HUDEP-2 (cell line): Measurements from ENCODE around the gene VPS4A.
A peak's percentile ranks its signal among the peaks of the same experiment; 100 is the strongest.
"Not testable (repeated sequence)": the region's sequence is repeated elsewhere in the genome, so short reads cannot be mapped to it uniquely, and the experiment has no call there.

Experiments used
- DNase-seq, 76 experiments: peaks; one replicate each; lab custom pipeline; 2025; ENCODE audit not compliant: unreplicated experiment in 76 of 76; lab: John Stamatoyannopoulos, UW

VPS4A gene

DNA sequence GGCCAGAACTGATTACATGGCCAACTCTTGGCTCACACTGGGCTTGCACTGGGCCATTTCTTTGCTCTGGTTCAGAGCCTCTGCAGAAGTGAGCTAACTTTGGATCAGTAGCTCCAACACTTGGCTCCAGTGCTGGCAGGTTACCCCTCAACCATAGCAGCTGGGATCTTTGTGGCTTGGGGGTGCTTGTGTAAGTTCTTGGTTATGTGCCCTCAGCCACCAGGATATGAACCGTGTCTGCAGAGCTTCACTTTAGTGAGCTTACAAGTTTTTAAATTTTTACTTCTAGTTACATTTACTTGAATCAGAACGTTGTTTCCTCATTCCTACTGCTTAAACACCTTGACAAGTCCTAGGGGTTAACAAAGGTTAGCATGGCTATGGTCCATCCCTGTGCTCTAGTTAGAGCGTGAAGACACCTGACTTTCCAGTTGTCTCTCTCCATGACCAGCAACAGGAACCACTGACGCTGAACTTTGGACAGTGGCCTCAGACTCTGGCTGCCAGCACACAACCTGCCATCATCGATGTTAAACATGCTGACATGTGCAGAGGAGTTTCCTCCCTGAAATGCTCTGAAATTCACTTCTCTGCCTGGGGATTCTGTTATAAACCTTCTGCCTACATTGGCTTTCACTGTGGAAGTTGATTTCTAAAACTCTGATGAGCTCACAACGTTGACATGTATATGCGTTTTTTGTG, 15.2 kb downstream of the VPS4A start:
- no peak for DNase-seq

DNA sequence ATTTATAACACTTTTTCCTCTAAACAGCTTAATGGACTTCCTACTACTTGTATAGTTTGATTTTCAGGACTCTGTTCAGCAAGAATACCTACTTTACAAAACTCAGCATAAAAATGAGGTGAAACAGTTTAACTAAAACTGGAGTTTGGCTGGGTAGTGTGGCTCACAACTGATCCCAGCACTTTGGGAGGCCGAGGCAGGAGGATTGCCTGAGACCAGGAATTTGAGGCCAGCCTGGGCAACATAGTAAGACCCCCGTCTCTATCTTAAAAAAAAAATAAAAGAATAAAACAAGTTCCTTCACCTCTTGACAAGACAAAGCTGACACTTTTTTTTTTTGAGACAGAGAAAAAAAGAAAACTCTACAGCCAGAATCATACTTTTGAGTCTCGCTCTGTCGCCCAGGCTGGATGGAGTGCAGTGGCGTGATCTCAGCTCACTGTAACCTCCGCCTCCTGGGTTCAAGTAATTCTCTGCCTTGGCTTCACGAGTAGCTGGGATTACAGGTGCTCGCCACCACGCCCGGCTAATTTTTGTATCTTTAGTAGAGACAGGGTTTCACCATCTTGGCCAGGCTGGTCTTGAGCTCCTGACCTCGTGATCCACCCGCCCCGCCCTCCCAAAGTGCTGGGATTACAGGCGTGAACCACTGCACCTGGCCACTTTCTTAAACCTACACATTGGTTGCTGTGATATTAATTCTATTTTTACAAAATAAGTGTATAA, 16.6 kb downstream of the VPS4A start:
- no peak for DNase-seq

DNA sequence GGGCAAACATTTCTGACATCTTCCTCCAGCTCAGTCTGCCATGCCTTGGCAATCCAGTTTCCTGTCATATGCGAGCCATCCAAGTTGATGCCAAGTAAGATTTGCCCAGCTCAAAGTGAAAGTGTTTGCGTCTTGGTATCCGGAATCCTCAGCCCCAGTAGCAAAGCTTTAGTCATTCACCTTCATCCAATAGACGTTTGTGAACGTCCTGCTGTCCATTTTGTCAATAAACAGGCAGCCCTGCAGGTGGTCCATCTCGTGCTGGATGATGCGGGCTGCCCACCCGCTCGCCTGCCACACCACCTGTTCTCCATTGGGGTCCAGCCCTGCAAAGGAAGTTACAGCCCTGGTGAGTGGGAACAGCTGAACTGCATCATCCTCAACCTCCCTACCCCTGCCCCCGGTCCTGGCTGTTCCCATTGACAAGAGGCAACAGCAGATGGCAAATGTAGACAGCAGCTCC, 17.7 kb downstream of the VPS4A start:
- DNase-seq, result no peak

DNA sequence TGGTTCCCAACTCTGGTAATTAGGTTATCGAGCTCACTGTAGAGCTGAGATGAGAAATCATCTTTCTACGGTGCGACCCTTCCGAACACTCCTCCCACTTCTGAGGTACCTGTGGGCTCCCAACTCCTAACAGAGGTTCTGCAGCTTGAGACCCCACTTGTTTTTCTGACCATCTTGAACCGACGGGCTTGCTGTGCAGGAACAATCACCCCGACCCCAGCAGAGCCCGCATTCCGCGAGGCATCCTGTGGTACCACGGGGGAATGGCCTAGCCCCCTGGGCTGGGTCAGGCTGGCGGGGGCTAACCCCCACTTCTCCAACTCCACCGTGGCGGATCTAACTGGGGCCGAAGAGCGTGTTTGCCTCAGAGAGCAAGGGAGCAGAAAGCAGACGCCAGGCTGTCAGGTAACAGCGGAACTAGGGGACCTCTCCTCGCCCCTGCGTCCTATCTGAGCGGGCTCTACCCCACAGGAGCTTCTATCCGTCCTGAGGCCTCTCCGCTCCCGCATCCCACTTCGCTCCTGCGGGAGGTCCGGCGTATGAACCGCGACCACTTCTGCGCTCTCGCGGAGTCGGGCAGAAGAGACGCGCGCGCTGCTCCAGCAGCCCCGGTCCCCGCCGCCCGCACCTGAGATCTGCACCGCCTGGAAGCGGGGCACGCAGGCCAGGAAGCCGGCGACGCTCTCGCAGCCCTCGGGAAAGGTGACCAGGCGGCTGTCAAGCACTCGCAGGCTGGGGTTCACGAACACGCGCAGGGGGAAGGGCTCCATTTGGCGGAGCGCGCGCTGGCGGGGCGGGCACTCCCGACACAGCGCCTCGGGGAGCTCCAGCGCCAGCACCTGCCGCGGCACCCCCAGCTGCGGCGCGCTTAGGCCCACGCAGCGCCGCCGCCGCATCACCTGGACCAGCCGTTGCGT, 18.5 kb downstream of the VPS4A start:
- DNase-seq, result peak in 16 of 76 experiments; percentile 11 to 46 (median 24)

DNA sequence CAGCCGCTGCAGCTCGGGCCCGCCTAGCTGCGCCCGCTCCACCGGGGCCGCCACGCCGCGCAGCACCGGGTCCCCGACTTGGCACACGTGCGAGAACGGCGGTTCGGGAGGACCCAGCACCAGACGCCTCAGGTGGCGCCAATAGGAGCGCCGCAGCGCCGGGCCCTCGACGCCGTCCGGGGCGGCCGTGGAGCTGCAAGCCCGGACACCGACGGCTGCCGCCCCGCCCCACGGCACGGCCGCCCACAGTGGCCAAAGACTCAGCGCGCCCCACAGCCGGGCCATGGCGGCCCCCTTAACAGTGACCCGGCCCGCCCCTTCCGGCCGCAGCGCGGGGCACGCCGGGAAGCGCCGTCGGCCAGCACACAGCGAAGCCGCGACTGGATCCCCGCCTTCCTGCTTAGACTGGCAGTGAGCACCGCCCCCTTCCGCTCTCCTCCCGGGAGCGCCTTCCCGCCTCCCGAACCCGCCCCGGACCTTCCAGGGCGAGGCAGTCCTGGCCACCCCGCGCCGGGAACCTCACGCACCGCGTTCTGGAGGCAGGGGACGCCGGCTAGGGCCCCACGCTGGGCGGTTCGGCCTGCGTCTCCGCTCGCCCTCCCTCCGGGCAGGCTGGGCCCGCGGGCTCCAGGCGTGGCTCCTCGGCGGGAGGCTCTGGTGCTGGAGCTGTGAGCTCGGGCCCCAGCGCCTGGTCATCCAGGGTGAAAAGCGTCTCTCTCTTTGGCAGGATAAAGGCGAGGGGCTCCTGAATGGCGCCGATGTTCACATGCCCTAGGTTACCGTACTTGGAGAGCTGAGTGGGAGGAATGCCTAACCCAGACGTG, 19.3 kb downstream of the VPS4A start, which contains the start of gene PDF:
TSS of gene PDF (minus strand) at position 303 of the 824 bp plus-strand sequence. CDS start at position 285, 18 bp downstream.
- DNase-seq, result peak in 73 of 76 experiments; percentile 24 to 91 (median 81)

DNA sequence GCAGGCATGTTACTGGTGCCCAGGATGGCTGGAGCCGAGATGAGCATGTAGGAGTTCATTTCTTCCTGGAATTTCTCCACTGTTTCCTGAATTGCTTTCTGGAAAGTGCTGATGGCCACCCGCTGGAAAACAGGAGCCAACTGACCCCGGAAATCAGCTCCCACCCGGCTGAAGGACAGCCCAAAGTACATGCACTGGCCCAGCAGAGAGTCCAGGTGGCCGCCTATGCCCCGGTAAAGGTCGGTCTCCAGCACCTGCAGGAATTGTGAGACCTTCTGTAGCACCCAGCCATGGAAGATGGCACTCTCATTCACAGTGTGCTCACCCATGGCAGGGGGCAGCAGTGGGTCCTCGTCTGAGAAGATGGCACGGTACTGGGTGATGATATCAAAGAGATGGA, 23.5 kb downstream of the VPS4A start:
- no peak for DNase-seq

DNA sequence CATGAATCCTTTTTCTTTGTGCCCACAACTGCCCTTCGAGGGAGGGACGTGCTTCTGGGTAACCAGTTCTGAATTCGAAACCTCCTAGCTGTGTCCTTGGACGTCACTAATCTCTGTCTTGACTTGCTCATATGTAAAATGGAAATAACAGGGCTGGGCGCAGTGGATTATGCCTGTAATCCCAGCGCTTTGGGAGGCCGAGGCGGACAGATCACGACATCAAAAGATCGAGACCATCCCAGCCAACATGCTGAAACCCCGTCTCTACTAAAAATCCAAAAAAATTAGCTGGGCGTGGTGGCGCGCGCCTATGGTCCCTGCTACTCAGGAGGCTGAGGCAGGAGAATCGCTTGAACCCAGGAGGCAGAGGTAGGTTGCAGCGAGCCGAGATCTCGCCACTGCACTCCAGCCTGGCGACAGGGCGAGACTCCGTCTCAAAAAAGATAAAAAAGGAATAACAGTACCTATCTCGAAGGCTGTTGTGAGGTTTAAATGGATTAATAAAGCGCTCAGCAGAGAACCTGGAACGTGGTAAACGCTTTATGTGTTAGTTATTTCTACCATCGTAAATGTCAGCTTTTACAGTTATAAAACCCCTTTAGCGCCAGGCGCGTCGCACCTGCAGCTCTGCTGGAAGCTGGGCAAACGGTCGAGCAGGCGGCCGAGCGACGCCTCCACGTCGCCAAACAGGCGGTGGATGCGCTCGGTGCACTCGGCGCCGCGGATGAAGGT, 27.6 kb downstream of the VPS4A start:
- DNase-seq, result peak in 10 of 76 experiments; percentile 15 to 52 (median 44)

DNA sequence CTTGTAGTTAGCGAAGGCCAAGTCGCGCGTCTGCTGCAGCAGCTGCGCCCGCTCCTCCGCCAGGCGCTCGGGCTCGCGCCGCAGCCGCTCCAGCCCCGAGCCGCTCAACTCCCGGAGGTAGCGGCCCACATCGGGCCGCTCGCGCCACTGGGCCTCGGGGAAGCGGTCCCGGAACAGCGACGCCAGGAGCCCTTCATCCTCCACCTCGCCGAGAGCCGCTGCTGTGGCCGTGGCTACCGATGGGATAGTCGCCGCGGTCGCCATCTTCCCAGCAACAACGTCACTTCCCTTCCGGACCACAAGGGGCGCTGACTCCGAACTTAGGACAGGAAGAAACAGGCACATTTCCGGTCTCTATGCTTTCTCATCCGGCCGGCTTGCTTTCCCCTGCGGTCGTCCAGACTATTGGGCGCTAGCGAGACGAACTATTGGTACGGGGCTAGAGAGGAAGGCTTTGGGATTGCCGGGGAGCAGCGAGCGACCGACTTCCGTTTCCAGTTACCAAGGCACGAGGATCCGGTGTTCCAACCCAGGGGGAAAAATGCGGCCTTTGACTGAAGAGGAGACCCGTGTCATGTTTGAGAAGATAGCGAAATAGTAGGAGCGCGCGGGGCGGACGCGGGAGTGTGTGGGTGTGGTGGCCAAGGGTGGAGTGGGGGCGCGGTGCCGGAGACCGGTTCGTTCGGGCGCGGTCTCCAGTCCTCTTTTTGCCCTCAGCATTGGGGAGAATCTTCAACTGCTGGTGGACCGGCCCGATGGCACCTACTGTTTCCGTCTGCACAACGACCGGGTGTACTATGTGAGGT, 28.3 kb downstream of the VPS4A start, which contains the start of the genes COG8 and NIP7:
TSS of gene COG8 (minus strand) at position 276 of the 806 bp plus-strand sequence. CDS start at position 264, 12 bp downstream.
TSS of gene NIP7 (plus strand) at position 484 of the 806 bp plus-strand sequence. CDS start at position 542, 58 bp downstream.
- peak; percentile 46 to 99 (median 93) for DNase-seq

DNA sequence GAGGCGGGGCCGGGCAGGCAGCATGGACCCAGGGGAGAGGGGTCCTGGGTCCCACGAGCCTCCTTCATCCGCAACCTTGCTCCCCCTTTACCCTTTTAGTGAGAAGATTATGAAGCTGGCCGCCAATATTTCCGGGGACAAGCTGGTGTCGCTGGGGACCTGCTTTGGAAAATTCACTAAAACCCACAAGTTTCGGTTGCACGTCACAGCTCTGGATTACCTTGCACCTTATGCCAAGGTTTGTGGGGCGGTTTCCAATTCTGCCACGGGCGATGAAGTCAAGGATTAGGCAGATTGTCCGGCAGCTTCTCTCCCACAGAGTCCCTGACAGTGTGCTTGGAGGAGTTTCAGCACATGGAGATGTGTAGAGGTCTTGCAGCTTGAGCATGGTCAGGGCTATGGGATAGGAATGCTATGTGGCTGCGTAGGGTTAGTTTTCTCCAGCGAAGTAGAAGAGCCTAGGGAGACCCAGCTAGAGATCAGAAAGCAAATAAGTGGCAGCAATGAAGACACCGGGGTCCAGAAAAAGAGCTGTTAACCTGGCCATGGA, 29.0 kb downstream of the VPS4A start:
- peak in 2 of 76 experiments; percentile 8 to 50 for DNase-seq

DNA sequence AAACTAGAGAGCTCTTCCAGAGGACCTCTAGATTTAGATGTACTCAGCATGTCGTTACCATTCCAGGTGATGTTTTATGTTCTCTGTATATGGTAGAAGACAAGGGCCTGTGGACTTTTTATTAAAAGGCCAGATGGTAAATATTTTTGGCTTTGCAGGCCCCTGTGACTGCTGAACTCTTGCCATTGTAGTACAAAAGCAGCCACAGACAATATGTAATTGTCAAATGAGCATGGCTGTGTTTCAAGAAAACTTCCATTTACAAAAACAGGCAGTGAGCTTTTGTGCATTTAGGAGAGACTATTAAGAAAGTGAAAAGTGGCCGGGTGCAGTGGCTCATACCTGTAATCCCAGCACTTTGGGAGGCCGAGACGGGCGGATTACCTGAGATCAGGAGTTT, 33.0 kb downstream of the VPS4A start:
- no peak for DNase-seq

DNA sequence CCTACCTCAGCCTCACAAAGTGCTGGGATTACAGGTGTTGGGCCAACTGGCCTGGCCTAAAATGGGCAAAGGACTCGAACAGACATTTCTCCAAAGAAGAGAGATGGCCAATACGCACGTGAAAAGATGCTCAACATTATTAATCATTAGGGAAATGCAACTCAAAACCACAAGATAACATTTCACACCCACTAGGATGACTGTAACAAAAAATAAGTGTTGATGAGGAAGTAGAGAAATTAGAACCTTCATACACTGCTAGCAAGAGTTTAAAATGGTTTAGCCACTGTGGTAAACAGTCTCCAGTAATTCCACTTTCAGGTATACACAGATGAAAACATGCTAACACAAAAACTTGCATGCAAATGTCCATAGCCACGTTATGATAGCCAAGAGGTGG, 34.8 kb downstream of the VPS4A start:
- DNase-seq, result no peak

DNA sequence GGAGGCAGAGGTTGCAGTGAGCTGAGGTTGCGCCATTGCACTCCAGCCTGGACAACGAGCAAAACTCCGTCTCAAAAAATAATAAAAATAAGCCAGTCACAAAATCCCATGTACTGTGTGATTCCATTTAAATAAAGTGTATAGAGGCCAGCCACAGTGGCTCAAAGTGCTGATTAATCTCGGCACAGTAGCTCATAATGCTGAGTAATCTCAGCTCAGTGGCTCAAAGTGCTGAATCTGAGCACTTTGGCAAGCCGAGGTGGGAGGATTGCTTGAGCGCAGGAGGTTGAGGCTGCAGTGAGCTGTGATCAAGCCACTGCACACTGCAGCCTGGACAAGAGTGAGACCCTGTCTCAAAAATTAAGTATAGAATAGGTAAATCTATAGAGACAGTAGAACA, 35.5 kb downstream of the VPS4A start:
- DNase-seq, result peak in 1 of 76 experiments; percentile 9

DNA sequence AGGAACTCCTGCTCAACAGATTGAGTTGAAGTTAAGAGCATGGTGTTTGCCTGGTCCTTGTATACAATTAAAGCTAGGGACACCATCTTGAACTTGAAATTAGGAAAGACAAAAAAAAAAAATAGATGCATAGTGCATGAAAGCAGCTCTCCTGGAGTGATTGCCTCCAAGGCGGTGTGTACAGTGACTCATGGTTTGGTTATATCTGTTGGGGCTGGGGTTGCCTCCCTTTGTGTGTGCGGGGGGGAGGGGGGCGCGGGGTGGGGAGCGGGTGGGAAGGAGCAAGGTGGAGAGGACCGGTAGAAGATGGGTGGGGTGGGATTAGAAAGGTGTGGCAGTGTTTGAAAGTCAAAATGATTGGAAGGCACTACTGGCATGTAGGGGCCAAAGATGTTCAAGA, 37.1 kb downstream of the VPS4A start:
- DNase-seq, result peak in 3 of 76 experiments; percentile 9 to 20 (median 13)

DNA sequence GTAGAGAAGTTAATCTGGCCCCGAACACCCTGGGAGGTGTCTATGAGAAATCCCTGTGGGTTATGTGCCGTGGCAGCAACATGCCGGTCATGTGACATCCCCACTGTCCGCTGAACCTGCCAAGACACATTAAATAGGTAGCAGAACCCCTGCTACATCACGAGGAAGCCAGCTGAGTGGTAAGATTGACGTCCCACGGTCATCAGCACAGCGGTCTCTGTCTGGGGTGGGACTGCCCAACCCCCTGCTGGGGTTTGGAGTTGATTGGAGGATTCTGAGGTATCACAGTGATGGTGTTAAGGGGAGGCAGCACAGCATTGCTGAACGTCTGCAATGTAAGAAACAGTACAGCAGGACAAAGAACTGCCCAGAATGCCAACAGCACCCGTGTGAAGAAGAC, 38.4 kb downstream of the VPS4A start:
- no peak for DNase-seq

DNA sequence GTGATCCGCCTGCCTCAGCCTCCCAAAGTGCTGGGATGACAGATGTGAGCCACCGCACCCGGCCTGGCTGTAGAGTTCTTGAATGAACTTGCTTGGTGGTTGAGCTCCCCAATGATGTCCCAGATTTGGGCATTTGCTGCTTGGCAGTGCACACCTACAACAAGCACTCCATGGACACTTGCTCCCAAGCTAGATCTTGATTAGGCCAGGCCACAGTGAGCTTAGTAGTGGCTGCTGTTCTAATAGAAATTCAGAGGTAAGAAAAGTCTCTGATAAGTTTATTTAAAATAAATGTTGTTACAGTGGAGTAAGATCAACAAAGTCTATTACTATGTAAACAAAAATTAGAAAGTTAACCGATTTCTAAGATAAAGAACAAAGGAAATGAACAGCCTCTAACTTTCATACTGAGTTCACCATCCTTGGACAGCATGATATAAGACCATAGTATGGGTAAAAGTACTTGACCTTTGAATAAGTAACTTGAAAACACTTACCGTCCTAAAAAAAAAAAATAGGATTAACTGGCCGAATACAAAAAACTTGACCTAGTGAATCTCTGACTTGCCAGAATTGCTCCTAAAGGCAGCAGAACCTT, 39.5 kb downstream of the VPS4A start:
- DNase-seq, result no peak

DNA sequence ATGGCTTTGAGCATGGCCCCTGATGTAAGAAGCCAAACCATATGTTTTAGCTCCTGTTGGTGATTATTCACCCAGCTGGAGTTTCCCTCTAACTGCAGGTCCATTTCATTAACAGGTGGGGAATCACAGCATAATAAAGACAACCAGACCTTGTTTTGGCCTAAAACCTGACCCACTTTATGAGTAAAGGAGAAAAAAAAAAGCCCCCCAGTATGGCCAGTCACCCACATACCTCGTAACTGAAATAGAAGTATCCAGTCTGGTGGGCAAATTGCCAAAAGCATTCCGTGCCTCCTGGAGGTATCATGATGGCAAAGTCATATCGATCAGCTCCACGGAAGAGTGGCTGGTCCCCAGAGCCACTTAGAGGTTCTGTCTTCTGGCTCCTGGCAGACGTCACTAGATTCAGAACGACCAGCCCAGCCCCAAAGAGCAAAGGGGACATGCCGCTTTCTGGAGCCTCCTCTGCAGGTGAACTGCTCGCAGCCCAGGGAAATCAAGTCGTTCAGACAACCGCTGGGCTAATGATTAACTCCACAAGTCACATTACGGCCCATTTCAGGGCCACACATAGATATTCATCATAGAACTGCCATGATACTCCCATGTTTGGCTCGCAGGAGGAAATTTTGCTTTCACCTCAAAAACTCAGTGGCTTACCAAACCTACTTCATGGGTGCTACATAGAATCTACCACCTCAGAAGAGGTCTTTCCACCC, 40.3 kb downstream of the VPS4A start, which contains the start of gene TMED6:
TSS of gene TMED6 (minus strand) at position 478 of the 719 bp plus-strand sequence. CDS start at position 445, 33 bp downstream.
- no peak for DNase-seq

DNA sequence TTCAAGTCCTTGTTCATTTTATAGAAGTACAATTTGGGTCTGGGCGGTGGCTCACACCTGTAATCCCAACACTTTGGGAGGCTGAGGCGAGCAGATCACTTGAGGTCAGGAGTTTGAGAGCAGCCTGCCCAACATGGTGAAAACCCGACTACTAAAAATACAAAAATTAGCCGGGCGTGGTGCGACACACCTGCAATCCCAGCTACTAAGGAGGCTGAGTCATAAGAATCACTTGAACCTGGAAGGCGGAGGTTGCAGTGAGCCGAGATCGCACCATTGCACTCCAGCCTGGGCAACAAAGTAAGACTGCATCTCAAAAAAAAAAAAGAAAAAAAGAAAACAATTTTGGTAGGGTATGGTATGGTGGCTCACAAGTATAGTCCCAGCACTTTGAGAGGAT, 48.9 kb downstream of the VPS4A start:
- DNase-seq, result not testable (repeated sequence)
